HG03108 (cell line): Measurements from ENCODE around the gene ADARB2.

Experiments
- ATAC-seq: cut with Tn5 transposase; IDR thresholded peaks from one replicate; pipeline ENCODE4 v1.9.1; 2021; ENCODE audit warnings: moderate library complexity; ENCODE audit not compliant: unreplicated experiment

Gene ADARB2

GRCh38 chr10:1643908-1644179 is 93.5 kb downstream of the ADARB2 start:
- ATAC-seq: no peak

GRCh38 chr10:1643161-1643907 is 94.0 kb downstream of the ADARB2 start:
- ATAC-seq: no peak

GRCh38 chr10:1642600-1643160 is 94.6 kb downstream of the ADARB2 start:
- ATAC-seq: no peak

GRCh38 chr10:1641402-1641801 is 95.9 kb downstream of the ADARB2 start:
- ATAC-seq: no peak

- no peak for ATAC-seq
These were observed 98.4 kb downstream of the ADARB2 start for GRCh38 chr10:1638889-1639419.

- ATAC-seq: no peak
These were observed 102.0 kb downstream of the ADARB2 start for GRCh38 chr10:1635340-1635739.

GRCh38 chr10:1634239-1634638 is 103.1 kb downstream of the ADARB2 start:
- no peak for ATAC-seq

GRCh38 chr10:1633783-1634182 is 103.5 kb downstream of the ADARB2 start:
- no peak for ATAC-seq

- ATAC-seq: no peak
These were observed 104.7 kb downstream of the ADARB2 start for GRCh38 chr10:1632596-1632995.

GRCh38 chr10:1632141-1632540 is 105.2 kb downstream of the ADARB2 start:
- ATAC-seq: no peak

- ATAC-seq: no peak
These were observed 106.0 kb downstream of the ADARB2 start for GRCh38 chr10:1631282-1631681.

- no peak for ATAC-seq
These were observed 107.0 kb downstream of the ADARB2 start for GRCh38 chr10:1630304-1630703.

- ATAC-seq: no peak
These were observed 107.8 kb downstream of the ADARB2 start for GRCh38 chr10:1629326-1630198.

GRCh38 chr10:1628757-1629156 is 108.6 kb downstream of the ADARB2 start:
- ATAC-seq: no peak

GRCh38 chr10:1627945-1628344 is 109.4 kb downstream of the ADARB2 start:
- no peak for ATAC-seq

GRCh38 chr10:1626835-1627234 is 110.5 kb downstream of the ADARB2 start:
- ATAC-seq: no peak

- ATAC-seq: no peak
These were observed 110.9 kb downstream of the ADARB2 start for GRCh38 chr10:1626410-1626809.

- no peak for ATAC-seq
These were observed 111.6 kb downstream of the ADARB2 start for GRCh38 chr10:1625731-1626130.

- no peak for ATAC-seq
These were observed 112.2 kb downstream of the ADARB2 start for GRCh38 chr10:1625079-1625478.

- ATAC-seq: no peak
These were observed 113.1 kb downstream of the ADARB2 start for GRCh38 chr10:1624240-1624639.

- ATAC-seq: no peak
These were observed 116.5 kb downstream of the ADARB2 start for GRCh38 chr10:1620803-1621202.
